Measurements from ENCODE around the gene GH2.

GH2 gene

GRCh38 chr17:63834431-63835166, 47.1 kb downstream of the GH2 start:
- no peaks in the 10 kb centered on the region for H3K9me3 ChIP-seq (ENCODE audit: severe bottlenecking)
- no peaks in the 10 kb centered on the region for H3K27me3 ChIP-seq (ENCODE audit: insufficient read depth, poor library complexity, severe bottlenecking)
- no peak overlapping the region for H3K4me3 ChIP-seq (ENCODE audit: severe bottlenecking)
- peaks cover 72% of the 10 kb centered on the region for H3K36me3 ChIP-seq (ENCODE audit: low read depth)
- peaks cover 15% of the 10 kb centered on the region for H3K4me1 ChIP-seq (ENCODE audit: insufficient read depth, poor library complexity, severe bottlenecking)
- H3K27ac ChIP-seq (ENCODE audit: poor library complexity, severe bottlenecking), result peak overlapping the region; percentile 23
- TF ChIP-seq, protein P1, sequence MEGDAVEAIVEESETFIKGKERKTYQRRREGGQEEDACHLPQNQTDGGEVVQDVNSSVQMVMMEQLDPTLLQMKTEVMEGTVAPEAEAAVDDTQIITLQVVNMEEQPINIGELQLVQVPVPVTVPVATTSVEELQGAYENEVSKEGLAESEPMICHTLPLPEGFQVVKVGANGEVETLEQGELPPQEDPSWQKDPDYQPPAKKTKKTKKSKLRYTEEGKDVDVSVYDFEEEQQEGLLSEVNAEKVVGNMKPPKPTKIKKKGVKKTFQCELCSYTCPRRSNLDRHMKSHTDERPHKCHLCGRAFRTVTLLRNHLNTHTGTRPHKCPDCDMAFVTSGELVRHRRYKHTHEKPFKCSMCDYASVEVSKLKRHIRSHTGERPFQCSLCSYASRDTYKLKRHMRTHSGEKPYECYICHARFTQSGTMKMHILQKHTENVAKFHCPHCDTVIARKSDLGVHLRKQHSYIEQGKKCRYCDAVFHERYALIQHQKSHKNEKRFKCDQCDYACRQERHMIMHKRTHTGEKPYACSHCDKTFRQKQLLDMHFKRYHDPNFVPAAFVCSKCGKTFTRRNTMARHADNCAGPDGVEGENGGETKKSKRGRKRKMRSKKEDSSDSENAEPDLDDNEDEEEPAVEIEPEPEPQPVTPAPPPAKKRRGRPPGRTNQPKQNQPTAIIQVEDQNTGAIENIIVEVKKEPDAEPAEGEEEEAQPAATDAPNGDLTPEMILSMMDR (IDR thresholded peaks at IDR 0.05; ENCODE audit: poor library complexity, severe bottlenecking), result peak; percentile 63
- DNase-seq (ENCODE audit: low spot score), result no peak
- peak; percentile 60 for ATAC-seq (ENCODE audit: low read depth)

DNA sequence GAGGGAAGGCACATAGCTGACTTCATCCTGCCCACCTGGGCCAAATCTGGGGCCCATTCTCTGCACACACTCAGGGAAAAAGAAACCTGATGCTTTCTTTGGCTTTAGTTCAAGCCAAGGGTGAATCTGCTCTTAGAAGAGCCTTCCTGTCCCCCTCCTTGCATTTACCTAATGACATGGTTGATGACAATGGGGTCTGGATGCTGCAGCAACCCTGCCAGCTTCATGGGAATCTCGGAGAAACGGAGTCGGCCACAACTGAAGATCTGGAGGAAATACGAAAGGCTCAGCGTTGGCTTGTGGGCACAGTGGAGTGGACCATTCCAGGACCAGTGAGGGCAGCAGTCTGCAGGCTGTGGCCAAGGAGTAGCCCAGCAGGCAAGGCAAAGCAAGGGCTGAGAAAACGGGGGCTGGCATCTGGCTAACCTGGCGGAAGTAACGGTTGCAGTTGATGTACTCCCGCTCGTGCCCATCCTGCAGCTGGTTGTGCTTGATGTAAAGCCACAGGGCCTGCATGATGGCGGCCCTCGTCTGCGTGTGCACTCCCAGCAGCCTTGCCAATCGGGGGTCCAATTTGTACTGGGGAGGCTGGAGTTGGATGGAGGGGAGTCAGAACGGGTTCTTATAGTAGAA, 47.9 kb downstream of the GH2 start:
- TF ChIP-seq, protein P1 (IDR thresholded peaks at IDR 0.05; ENCODE audit: poor library complexity, severe bottlenecking), result no peak
- DNase-seq (ENCODE audit: low spot score) (no peak), ATAC-seq (ENCODE audit: low read depth) (no peak)
- no peaks in the 10 kb centered on the region for H3K9me3 ChIP-seq (ENCODE audit: severe bottlenecking)
- H3K4me3 ChIP-seq (ENCODE audit: severe bottlenecking), result no peak overlapping the region
- peaks cover 79% of the 10 kb centered on the region for H3K36me3 ChIP-seq (ENCODE audit: low read depth)
- no peak overlapping the region for H3K27ac ChIP-seq (ENCODE audit: poor library complexity, severe bottlenecking)
- no peaks in the 10 kb centered on the region for H3K27me3 ChIP-seq (ENCODE audit: insufficient read depth, poor library complexity, severe bottlenecking)
- peaks cover 9% of the 10 kb centered on the region for H3K4me1 ChIP-seq (ENCODE audit: insufficient read depth, poor library complexity, severe bottlenecking)

DNA sequence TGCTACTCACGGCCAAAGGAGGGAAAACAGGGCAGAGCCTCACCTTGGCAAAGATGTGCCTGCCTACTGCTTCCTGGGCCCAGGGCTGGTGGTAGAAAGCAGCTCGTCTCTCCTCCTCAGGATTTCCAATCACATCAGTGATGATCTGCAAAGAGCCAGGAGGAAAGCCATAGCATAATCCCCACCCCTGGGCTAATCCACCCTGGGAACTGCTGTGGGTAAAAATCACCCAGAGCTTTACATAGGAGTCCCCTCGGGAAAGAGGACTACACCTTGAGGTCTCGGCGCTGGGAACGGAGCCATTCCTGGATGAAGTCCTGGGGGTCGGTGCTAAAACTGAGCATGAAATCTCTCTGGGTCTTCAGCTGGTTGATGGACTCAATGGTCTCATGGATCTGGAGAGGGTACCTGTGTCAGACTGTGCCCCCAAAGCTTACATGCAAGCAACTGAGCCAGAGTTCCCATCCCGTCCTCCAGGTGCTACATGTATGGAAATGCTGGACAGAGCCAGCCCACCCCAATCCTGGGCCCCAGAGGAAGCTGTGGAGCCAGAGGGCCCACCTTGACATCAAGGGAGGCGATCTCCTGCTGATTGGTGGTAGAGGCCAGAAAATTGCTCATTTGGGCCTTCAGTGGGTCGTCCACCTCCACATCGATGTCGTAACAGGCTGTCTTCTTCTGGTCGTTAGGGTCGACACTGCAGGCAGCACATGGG, 48.6 kb downstream of the GH2 start:
- no peaks in the 10 kb centered on the region for H3K27me3 ChIP-seq (ENCODE audit: insufficient read depth, poor library complexity, severe bottlenecking)
- peaks cover 86% of the 10 kb centered on the region for H3K36me3 ChIP-seq (ENCODE audit: low read depth)
- peaks cover 8% of the 10 kb centered on the region for H3K4me1 ChIP-seq (ENCODE audit: insufficient read depth, poor library complexity, severe bottlenecking)
- ATAC-seq (ENCODE audit: low read depth) (no peak), DNase-seq (ENCODE audit: low spot score) (no peak)
- no peak overlapping the region for H3K27ac ChIP-seq (ENCODE audit: poor library complexity, severe bottlenecking)
- no peak overlapping the region for H3K4me3 ChIP-seq (ENCODE audit: severe bottlenecking)
- H3K9me3 ChIP-seq (ENCODE audit: severe bottlenecking), result no peaks in the 10 kb centered on the region
- TF ChIP-seq, protein P1 (IDR thresholded peaks at IDR 0.05; ENCODE audit: poor library complexity, severe bottlenecking), result no peak

DNA sequence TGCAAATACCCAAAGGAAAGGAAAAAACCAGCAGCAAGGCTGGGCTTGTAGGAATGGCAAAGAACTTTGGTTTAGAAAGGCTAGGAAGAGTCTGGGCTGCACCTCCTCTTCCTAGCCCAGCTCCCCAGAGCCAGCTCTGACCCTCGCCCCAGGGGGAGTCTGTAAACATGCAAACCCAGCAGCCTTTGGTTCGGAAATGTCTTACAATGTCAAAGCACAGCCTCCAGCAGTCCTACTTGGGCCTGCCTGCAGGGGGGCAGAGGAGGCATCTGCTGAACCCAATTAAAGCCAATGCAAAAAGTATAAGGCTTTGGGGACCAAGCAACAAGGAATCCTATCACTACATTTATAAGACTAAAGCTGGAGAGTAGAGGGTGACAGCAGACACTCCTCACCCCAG, 49.3 kb downstream of the GH2 start:
- Histone ChIP-seq H3K27me3 (ENCODE audit: insufficient read depth, poor library complexity, severe bottlenecking) (no peaks in the 10 kb centered on the region), H3K4me3 (ENCODE audit: severe bottlenecking) (no peak overlapping the region), H3K36me3 (ENCODE audit: low read depth) (peaks cover 88% of the 10 kb centered on the region), H3K9me3 (ENCODE audit: severe bottlenecking) (no peaks in the 10 kb centered on the region), H3K4me1 (ENCODE audit: insufficient read depth, poor library complexity, severe bottlenecking) (peaks cover 8% of the 10 kb centered on the region), H3K27ac (ENCODE audit: poor library complexity, severe bottlenecking) (no peak overlapping the region)
- TF ChIP-seq, protein P1 (IDR thresholded peaks at IDR 0.05; ENCODE audit: poor library complexity, severe bottlenecking), result no peak
- DNase-seq (ENCODE audit: low spot score), result no peak
- ATAC-seq (ENCODE audit: low read depth), result no peak

All from RWPE2 (cell line).